Uterus (tissue), 4 donors: ENCODE data around the gene SPATA9. TPM values are rescaled to one million over a fixed set of nuclear protein-coding genes. Genes with fewer than 3 reads are reported as not detected.

Experiments used
- DNase-seq, 2 donors: peaks; one replicate each; pipeline ENCODE4 v3.0.0-alpha.2; 2019 to 2020
- H3K27ac ChIP-seq, 2 donors: fragments of 200-600 bp; sonication (generic); 1 replicate in 1 of 2; 2 replicates in 1 of 2; pipeline ENCODE4 v1.5.1; 2016 to 2018
- H3K27me3 ChIP-seq, 2 donors: fragments of 200-600 bp; sonication (generic); one replicate each; pipeline ENCODE4 v1.5.1; 2018 to 2019; ENCODE audit warnings: control low read depth in 1 of 2
- H3K36me3 ChIP-seq, 2 donors: fragments of 200-600 bp; sonication (generic); one replicate each; pipeline ENCODE4 v1.5.1; 2019; ENCODE audit warnings: control low read depth in 1 of 2
- H3K4me1 ChIP-seq, 2 donors: fragments of 200-600 bp; sonication (generic); one replicate each; pipeline ENCODE4 v1.5.1; 2018 to 2019; ENCODE audit warnings: control low read depth in 1 of 2
- H3K4me3 ChIP-seq, 2 donors: fragments of 200-600 bp; sonication (generic); 1 replicate in 1 of 2; 2 replicates in 1 of 2; pipeline ENCODE4 v1.5.1; 2018 to 2019; ENCODE audit warnings: mild to moderate bottlenecking in 1 of 2
- H3K9me3 ChIP-seq, 2 donors: fragments of 200-600 bp; sonication (generic); one replicate each; pipeline ENCODE4 v1.5.1; 2019; ENCODE audit warnings: control low read depth in 1 of 2
- CTCF ChIP-seq, 4 experiments: fragments of 200-600 bp in 2 of 4; fragments of 450-650 bp in 2 of 4; sonication (generic) in 2 of 4; IDR thresholded peaks; one replicate each; pipeline ENCODE4 v1.5.1; 2016 to 2019; ENCODE audit warnings: antibody characterized with exemption in 4 of 4, mild to moderate bottlenecking in 2 of 4, moderate library complexity in 1 of 4
- POLR2A ChIP-seq, 2 donors: fragments of 450-650 bp; IDR thresholded peaks; one replicate each; pipeline ENCODE4 v1.6.1; 2016; ENCODE audit warnings: antibody characterized with exemption in 2 of 2, mild to moderate bottlenecking in 1 of 2, moderate library complexity in 1 of 2
- intact Hi-C: fragments of 100-400 bp; cut with DNase I; formaldehyde crosslinking; loops from one replicate; pipeline ENCODE4 v1.15.1; 2023; ENCODE audit warnings: low total_unique reads
- total RNA-seq, 4 donors: library from RNA; depleted of rRNA in 3 of 4; stranded (reverse); fragments of >200 nt in 3 of 4; gene quantifications; one replicate each; pipeline versions ENCODE4 v1.1.0 to v1.2.4, GENCODE V29; 2014 to 2023
- donor health status: DM: yes; HTN: yes; CAD: no.

SPATA9 gene
- total RNA-seq, 4 donors from 2014 or later: 0.34 to 1.6 TPM; not detected in 2

- no peaks in the 10 kb centered on the region for H3K9me3 ChIP-seq
- H3K27me3 ChIP-seq: no peaks in the 10 kb centered on the region
- no peak overlapping the region for H3K4me3 ChIP-seq
- H3K4me1 ChIP-seq: peaks cover 0 to 5% of the 10 kb centered on the region in 2 donors
- no peak for DNase-seq
- no peak overlapping the region for H3K27ac ChIP-seq
- intact Hi-C loops: no loop called here
- no peaks in the 10 kb centered on the region for H3K36me3 ChIP-seq
- TF ChIP-seq POLR2A (IDR thresholded peaks at IDR 0.05) (no peak), CTCF (IDR thresholded peaks at IDR 0.05) (no peak)
Observed at GRCh38 chr5:95617057-95617456, 65.7 kb downstream of the SPATA9 start.

- intact Hi-C loops: no loop called here
- DNase-seq: no peak
- Histone ChIP-seq H3K27ac (no peak overlapping the region), H3K4me3 (no peak overlapping the region), H3K27me3 (no peaks in the 10 kb centered on the region), H3K4me1 (peaks cover 0 to 3% of the 10 kb centered on the region in 2 donors), H3K9me3 (no peaks in the 10 kb centered on the region), H3K36me3 (no peaks in the 10 kb centered on the region)
- TF ChIP-seq CTCF (IDR thresholded peaks at IDR 0.05) (no peak), POLR2A (IDR thresholded peaks at IDR 0.05) (no peak)
Observed at GRCh38 chr5:95615164-95615467, 67.7 kb downstream of the SPATA9 start.

- no peak for DNase-seq
- intact Hi-C loops: no loop called here
- Histone ChIP-seq H3K27ac (no peak overlapping the region), H3K27me3 (no peaks in the 10 kb centered on the region), H3K4me1 (no peaks in the 10 kb centered on the region), H3K4me3 (no peak overlapping the region), H3K9me3 (no peaks in the 10 kb centered on the region), H3K36me3 (no peaks in the 10 kb centered on the region)
- TF ChIP-seq POLR2A (IDR thresholded peaks at IDR 0.05): no peak
Observed at GRCh38 chr5:95613514-95613913, 69.3 kb downstream of the SPATA9 start.

- Histone ChIP-seq H3K27ac (no peak overlapping the region), H3K27me3 (no peaks in the 10 kb centered on the region), H3K4me3 (no peak overlapping the region), H3K4me1 (no peaks in the 10 kb centered on the region), H3K36me3 (no peaks in the 10 kb centered on the region), H3K9me3 (no peaks in the 10 kb centered on the region)
- no peak for DNase-seq
- TF ChIP-seq POLR2A (IDR thresholded peaks at IDR 0.05): no peak
- no peak for TF ChIP-seq CTCF (IDR thresholded peaks at IDR 0.05)
- intact Hi-C loops: no loop called here
Observed at GRCh38 chr5:95611396-95611795, 71.4 kb downstream of the SPATA9 start.

GRCh38 chr5:95610546-95610945, 72.2 kb downstream of the SPATA9 start:
- TF ChIP-seq POLR2A (IDR thresholded peaks at IDR 0.05) (no peak), CTCF (IDR thresholded peaks at IDR 0.05) (no peak)
- Histone ChIP-seq H3K27ac (no peak overlapping the region), H3K36me3 (no peaks in the 10 kb centered on the region), H3K9me3 (no peaks in the 10 kb centered on the region), H3K27me3 (no peaks in the 10 kb centered on the region), H3K4me1 (no peaks in the 10 kb centered on the region), H3K4me3 (no peak overlapping the region)
- DNase-seq: no peak
- intact Hi-C loops: no loop called here

- no peaks in the 10 kb centered on the region for H3K27me3 ChIP-seq
- TF ChIP-seq POLR2A (IDR thresholded peaks at IDR 0.05) (no peak), CTCF (IDR thresholded peaks at IDR 0.05) (no peak)
- no peak overlapping the region for H3K4me3 ChIP-seq
- H3K27ac ChIP-seq: no peak overlapping the region
- no peaks in the 10 kb centered on the region for H3K4me1 ChIP-seq
- H3K9me3 ChIP-seq: no peaks in the 10 kb centered on the region
- H3K36me3 ChIP-seq: no peaks in the 10 kb centered on the region
- no peak for DNase-seq
- intact Hi-C loops: no loop called here
Observed at GRCh38 chr5:95609711-95610110, 73.1 kb downstream of the SPATA9 start.
